ENCODE measurements around the gene KLHL20.
A peak's percentile ranks its signal among the peaks of the same experiment; 100 is the strongest.
"Not testable (repeated sequence)": the region's sequence is repeated elsewhere in the genome, so short reads cannot be mapped to it uniquely, and the experiment has no call there.

KLHL20 gene

GRCh38 chr1:173753830-173754229, 39.0 kb downstream of the KLHL20 start:
- no peak for DNase-seq (ENCODE audit: low spot score)

DNA sequence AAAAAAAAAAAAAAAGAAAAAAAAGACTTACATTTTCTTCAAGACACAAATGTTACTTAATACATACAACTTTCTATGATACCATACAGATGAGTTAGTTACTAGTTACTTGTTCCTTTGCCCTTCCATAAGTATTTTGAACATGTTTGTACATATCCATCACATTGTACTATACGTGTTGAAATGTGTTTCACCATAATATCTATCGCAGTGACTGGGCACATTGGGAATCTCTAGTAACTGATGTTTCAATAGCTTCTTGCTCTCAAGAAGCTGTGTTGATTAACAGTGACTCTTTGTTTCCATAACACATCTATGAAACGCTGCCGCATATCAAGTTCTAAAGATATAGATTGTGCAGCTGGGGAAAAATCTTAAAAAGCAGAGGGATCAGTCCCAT, 42.9 kb downstream of the KLHL20 start:
- no peak for DNase-seq (ENCODE audit: low spot score)

- DNase-seq (ENCODE audit: low spot score), result no peak
These were observed 43.3 kb downstream of the KLHL20 start for GRCh38 chr1:173758110-173758509.

- no peak for DNase-seq (ENCODE audit: low spot score)
These were observed 44.2 kb downstream of the KLHL20 start for GRCh38 chr1:173758980-173759379.

GRCh38 chr1:173764331-173764730, 49.5 kb downstream of the KLHL20 start:
- not testable (repeated sequence) for DNase-seq (ENCODE audit: low spot score)

DNA sequence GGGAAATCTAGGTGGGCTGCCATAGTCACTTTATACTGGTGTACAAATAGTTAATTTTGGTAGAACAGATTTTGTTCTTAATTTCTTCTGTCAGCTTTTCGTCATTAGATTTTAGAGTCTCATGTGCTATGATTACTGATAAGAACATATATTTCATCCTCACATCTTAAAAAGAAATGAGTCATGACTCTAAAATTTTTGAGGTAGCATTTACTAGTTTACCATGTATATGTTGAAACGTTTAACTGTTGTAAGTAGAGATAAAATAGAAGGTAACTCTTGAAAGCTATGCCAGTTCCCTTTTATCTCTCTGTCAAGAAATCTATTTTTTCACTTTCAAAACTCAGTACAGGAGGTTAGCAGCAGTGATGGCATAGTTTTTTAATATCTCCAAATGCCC, 53.4 kb downstream of the KLHL20 start:
- no peak for DNase-seq (ENCODE audit: low spot score)

DNA sequence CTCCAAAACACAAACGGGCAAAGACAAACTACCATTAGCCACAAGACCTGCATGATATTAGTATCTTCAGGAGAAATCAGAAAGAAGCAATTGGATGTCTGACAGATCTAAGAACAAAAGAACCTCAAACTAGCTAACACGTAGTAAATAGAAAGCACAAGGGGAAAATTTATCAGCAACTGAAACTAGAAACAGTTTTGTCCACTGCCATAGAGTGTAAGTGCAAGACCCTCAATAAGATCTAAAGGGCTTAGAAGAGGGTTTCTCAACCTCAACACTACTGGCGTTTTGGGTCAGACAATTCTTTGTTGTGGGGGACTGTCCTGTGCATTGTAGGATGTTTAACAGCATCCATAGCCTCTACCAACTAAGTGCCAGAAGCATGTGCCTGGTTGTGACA, 54.0 kb downstream of the KLHL20 start:
- no peak for DNase-seq (ENCODE audit: low spot score)

GRCh38 chr1:173770330-173770729, 55.5 kb downstream of the KLHL20 start:
- not testable (repeated sequence) for DNase-seq (ENCODE audit: low spot score)

- DNase-seq (ENCODE audit: low spot score), result no peak
These were observed 56.8 kb downstream of the KLHL20 start for GRCh38 chr1:173771560-173771959.

DNA sequence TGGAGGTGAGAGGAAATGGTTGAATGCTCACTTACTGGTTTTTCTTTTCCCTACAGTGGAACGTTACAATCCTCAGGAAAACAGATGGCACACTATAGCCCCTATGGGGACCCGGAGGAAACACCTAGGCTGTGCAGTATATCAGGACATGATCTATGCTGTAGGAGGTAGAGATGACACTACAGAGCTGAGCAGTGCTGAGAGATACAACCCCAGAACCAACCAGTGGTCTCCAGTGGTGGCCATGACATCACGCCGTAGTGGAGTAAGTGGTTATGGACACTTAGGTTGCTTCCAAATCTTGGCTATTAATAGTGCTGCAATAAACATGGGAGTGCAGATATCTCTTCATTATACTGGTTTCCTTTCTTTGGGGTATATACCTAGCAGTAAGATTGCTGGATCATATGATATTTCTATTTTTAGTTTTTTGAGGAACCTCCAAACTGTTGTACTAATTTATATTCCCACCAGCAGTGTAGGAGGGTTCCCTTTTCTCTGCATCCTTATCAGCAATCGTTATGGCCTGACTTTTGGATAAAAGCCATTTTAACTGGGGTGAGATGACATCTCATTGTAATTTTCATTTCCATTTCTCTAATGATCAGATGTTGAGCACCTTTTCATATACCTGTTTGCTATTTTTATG, 60.9 kb downstream of the KLHL20 start:
- DNase-seq (ENCODE audit: low spot score), result no peak

DNA sequence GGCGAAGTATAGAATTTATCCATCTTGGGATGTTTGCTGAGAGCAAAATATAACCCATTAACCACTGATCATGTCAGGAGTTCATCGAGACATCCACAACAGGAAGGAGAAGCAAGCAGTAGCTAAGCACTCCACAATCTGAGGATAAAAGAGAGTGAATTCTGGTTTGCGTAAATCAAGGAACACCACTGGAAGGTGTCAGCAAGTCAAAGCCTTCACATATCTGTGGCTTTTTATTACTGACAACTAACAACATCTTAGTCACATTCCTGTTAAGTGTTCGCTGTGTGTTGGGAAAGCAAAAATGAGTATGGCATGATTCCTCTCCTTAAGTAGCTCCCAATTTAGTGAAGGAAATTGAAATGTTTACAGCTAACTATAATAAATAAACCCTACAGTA, 65.2 kb downstream of the KLHL20 start:
- no peak for DNase-seq (ENCODE audit: low spot score)

GRCh38 chr1:173784997-173785396, 70.2 kb downstream of the KLHL20 start:
- no peak for DNase-seq (ENCODE audit: low spot score)

GRCh38 chr1:173789841-173790240, 75.1 kb downstream of the KLHL20 start:
- DNase-seq (ENCODE audit: low spot score), result no peak

- no peak for DNase-seq (ENCODE audit: low spot score)
These were observed 83.3 kb downstream of the KLHL20 start for GRCh38 chr1:173798078-173798477.

GRCh38 chr1:173799995-173800394, 85.2 kb downstream of the KLHL20 start:
- not testable (repeated sequence) for DNase-seq (ENCODE audit: low spot score)

DNA sequence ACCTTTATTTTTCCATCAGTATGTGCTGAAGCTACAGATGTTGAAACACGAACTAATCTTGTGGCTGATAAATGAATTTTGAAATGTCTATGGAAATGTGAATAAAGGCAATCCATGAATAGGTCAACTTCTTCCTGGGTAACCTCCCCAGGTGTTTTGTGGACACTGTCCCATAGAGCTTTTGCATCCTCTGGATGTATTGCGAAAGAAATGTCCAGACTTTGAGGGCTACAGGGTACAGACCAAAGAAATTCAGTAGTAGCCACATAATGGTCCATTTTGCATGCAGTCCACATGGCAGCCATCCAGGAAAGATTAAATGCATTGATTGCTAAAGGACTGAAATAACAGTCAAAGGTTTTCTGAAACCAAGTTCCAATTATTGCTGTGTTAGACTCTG, 88.2 kb downstream of the KLHL20 start:
- no peak for DNase-seq (ENCODE audit: low spot score)

- DNase-seq (ENCODE audit: low spot score), result not testable (repeated sequence)
These were observed 98.9 kb downstream of the KLHL20 start for GRCh38 chr1:173813654-173814053.

DNA sequence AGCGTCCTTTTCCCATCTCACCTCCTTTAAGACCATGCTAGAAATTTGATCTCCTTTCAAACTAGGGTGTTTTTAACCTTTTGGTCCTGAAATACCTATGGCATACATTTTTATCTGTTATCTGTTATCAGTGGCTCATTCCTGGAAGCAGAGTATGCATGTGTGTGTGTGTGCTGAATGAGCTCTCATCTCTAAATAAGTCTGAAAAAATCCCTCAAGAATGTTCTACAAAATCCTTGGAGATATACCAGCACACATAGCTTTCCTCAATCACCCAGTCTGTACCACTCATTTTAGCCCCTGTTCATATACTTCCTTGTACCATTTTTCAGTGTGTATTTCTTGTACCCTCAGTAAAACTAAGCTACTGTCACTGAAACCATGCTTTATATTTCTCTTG, 103.7 kb downstream of the KLHL20 start:
- DNase-seq (ENCODE audit: low spot score), result no peak

GRCh38 chr1:173821680-173822079, 106.9 kb downstream of the KLHL20 start:
- no peak for DNase-seq (ENCODE audit: low spot score)

- no peak for DNase-seq (ENCODE audit: low spot score)
These were observed 109.1 kb downstream of the KLHL20 start for GRCh38 chr1:173823781-173824314.

DNA sequence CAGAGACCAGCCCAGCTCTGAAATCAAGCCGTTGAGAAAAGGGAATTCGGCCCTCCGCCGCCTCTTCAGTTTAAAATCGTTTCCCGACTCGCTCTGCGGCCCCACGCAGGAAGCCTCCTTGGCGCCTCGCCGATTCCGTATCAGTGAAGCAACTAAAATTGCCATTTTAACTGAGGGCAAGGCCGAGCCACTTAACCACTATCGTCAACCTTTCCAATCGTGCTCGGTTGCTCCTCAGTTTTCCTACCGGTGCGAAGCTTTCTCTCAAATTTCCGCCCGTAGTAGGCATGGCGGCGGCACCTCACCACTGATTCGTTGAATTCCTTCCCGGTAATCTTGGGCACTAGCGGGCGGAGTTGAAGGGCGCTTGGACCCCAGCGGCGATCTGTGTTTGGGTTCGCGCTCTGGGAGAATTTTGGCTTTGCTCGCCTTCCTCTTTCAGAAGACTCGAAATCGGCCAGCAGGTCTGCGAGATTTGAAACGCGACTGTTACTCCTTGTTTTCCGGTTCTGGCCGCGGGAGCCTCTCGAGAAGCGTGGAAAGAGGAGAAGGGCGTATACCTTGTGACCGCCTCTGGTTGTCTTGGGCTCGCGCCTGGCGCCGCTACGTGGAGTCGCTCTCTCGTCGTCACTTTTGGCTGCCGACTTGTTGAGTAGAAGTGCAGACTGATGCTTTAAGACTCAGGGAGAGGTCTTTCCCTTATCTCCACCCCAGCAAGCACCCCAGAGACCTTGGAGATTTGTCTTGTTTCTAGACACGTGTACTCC, 109.7 kb downstream of the KLHL20 start, which contains the start of the genes CENPL and DARS2:
Gene CENPL, minus strand, starts transcription at position 569 of the 767 bp plus-strand sequence. CDS start 13,584 bp downstream, outside the sequence.
Gene DARS2, plus strand, starts transcription at position 359 of the 767 bp plus-strand sequence. CDS start 557 bp downstream, outside the sequence.
- peak; percentile 98 for DNase-seq (ENCODE audit: low spot score)

DNA sequence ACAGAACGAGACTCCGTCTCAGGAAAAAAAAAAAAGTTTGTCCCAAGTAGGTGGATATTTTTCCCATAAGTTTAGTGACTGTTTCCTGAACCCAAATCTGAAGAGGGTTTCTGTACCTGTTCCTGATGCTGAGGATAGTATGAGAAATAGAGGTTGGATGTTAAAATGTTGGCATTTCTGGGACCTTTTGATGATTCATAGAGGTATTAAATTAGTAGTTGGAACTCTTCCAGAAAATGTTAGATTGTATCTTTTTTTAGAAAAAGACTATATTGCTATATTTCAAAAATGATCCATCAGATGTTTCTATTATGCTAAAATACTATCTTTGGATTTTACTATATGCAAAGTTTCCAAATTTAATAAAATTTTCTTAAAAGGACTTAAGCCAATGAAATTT, 112.8 kb downstream of the KLHL20 start:
- no peak for DNase-seq (ENCODE audit: low spot score)

- no peak for DNase-seq (ENCODE audit: low spot score)
These were observed 118.0 kb downstream of the KLHL20 start for GRCh38 chr1:173832748-173833147.

Data from SW480 (cell line).